GM12873 (cell line): ENCODE measurements around the gene TGFBR2.

Source experiments
- TF ChIP-seq, protein P1 (sequence below): IDR thresholded peaks from 2 replicates; pipeline ENCODE4 v1.5.1; 2012; ENCODE audit warnings: low read depth, mild to moderate bottlenecking, moderate library complexity, low read length, control low read depth; ENCODE audit not compliant: insufficient read depth; ENCODE audit errors: missing control alignments

TGFBR2 gene

DNA sequence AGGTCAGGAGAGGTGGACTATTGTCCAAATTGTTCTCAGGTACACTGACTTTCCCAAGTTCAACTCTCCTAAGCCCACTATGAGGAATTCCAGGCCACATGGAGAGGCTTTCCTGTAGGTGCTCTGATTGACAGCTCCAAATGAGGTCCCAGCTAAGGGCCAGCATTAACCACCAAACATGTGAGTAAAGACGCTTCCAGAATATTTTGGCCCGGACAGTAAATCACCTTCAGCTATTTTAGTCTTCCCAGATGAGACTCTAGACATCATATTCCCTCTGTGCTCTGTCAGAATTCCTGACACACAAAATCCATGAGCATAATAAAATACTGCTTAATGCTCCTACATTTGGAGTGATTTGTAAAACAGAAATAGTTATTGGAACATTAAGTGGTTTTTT lies 135.5 kb downstream of the TGFBR2 start:
- TF ChIP-seq, protein P1, sequence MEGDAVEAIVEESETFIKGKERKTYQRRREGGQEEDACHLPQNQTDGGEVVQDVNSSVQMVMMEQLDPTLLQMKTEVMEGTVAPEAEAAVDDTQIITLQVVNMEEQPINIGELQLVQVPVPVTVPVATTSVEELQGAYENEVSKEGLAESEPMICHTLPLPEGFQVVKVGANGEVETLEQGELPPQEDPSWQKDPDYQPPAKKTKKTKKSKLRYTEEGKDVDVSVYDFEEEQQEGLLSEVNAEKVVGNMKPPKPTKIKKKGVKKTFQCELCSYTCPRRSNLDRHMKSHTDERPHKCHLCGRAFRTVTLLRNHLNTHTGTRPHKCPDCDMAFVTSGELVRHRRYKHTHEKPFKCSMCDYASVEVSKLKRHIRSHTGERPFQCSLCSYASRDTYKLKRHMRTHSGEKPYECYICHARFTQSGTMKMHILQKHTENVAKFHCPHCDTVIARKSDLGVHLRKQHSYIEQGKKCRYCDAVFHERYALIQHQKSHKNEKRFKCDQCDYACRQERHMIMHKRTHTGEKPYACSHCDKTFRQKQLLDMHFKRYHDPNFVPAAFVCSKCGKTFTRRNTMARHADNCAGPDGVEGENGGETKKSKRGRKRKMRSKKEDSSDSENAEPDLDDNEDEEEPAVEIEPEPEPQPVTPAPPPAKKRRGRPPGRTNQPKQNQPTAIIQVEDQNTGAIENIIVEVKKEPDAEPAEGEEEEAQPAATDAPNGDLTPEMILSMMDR: no peak

- TF ChIP-seq, protein P1: no peak
Measured at GRCh38 chr3:30742796-30743619, 136.6 kb downstream of the TGFBR2 start.
